Fibroblast of pulmonary artery (primary cell): ENCODE data around the gene RASD1.

Experiments used
- DNase-seq: peaks from one replicate; pipeline ENCODE4 v3.0.0-alpha.2; 2010; ENCODE audit warnings: low read depth
- H3K4me3 ChIP-seq: replicated peaks from 2 replicates; pipeline ENCODE4 v1.5.1; 2011; ENCODE audit warnings: low read depth, mild to moderate bottlenecking, control low read depth, low read length, moderate library complexity
- CTCF ChIP-seq: IDR thresholded peaks from 2 replicates; pipeline ENCODE4 v1.5.1; 2011; ENCODE audit warnings: mild to moderate bottlenecking, control low read depth, low read length, inconsistent platforms; ENCODE audit errors: missing control alignments

Gene RASD1

GRCh38 chr17:17506893-17507464 lies 10.8 kb upstream of the RASD1 start:
- H3K4me3 ChIP-seq = no peak overlapping the region
- TF ChIP-seq CTCF = no peak
- no peak for DNase-seq

DNA sequence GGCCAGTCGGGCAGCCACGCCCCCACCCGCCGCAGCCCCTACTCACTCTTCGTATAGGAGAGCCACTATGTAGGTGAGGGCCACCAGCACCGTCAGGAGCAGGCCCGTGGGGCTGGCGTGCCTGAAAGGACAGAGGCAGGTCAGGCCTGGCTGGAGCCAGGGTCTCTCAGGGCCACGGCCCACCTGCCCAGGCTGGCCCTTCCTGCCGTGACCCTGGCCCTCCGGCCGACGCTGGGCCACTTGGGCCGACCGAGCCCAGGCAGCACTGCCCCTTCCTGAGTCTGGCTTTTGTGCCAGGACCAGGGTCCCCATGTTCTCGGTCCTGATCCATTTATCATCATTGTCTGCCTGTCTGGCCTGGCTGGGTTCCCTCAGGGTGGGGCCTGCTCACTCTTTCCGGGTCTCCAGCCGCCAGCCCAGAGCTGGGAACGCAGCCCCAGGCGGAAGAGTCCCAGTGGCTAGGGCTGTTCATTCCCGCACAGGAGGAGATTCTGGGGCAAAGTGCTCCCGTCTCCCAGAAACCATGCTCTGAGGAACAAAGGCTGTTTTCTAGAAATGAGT lies 10.1 kb upstream of the RASD1 start:
- H3K4me3 ChIP-seq = no peak overlapping the region
- no peak for DNase-seq
- no peak for TF ChIP-seq CTCF

DNA sequence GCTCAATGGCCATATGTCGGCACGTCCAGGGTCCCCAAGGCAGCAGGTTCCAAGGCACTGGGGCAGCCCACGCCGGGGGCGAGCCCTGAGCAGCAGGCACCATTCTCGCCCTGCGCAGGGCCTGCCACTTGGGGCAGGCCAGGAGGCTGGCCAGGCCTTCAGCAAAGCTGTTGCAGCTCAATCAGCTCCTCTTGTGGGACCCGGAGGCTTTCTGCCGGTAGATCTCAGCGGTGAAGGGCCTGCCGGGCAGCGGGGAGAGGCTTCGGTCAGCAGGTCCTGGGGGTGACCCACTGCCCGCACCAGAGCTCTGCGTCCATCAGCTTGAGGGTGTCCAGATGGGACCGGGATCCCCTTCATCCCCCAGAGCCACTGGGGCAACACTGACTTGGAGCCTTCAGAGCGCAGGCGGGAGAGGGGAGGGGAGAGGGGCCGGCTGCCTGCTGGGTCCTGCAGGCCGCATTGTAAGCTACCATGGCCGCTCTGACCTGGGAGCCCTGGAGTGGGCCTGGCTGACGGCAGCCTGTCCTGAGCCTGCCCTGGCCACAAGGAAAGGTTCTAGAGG lies 9.5 kb upstream of the RASD1 start:
- no peak for TF ChIP-seq CTCF

GRCh38 chr17:17505151-17505550 lies 9.0 kb upstream of the RASD1 start:
- H3K4me3 ChIP-seq = no peak overlapping the region
- TF ChIP-seq CTCF = no peak
- no peak for DNase-seq

More for the DNA sequence above, 9.5 kb upstream of the RASD1 start:
- DNase-seq = no peak
- H3K4me3 ChIP-seq = no peak overlapping the region

DNA sequence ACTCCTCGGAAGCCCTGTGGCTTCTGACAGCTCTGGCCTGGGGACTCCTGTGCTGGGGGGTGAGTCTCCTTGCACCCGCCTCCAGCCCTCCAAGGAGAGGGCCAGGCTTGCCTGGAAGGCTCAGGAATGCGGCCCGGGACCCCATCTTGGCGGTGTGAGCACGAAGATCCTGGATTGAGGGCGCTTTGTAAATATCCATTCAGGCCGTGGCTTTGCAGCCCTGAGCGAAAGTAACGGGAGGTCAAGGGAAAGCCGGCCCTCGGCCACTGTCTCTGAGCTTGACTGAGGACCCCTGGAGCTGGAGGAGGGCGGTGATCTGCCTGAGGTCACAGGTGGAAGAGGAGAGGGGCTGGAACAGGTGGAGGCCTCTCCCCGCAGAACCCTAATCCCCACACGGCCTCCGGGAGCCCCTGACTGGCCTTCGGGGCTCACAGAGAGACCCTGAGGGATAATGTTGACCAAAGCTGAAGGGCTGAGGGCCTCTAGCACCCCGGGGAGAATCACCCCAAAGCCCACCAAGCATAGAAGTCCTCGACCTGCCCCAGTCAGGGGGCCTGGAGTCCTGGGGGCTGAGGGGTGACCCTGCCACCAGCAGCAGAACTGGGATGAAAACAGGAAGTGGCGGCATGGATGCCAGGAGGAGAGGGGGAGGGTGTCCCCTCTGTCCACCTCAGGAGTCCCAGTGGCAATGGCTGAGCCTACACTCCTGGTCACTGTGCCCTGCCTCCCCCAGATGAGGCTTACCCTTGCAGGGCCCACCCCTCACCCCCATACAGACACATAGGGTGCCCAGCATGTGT lies 8.3 kb upstream of the RASD1 start:
- no peak overlapping the region for H3K4me3 ChIP-seq
- DNase-seq = no peak
- TF ChIP-seq CTCF = no peak

DNA sequence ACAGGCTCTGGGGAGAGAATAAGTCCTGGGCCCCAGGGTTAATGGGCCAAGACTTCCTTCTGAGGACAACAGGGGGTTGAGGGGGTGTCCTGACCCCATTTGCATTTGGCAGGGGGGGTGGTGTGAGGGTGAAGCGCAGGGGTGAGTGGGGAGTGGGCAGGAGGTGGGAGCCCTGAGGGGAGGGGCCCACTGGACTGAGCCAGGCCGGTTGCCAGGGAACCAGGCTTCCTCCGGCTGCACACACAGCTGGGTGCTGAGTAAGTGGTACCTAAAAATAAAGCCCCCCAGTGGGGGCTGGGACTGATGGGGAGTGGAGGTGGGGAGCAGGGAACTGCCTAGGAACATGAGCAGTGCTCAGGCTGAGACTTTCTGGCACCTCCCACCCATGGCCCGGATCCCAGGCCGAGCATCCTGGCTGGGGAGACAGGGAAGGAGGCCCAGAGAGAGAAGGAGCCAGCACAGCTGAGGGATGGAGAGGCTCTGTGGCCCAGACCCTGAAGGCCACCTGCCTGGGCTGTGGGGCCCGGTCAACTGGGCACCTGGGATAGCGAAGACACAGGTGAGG lies 7.5 kb upstream of the RASD1 start:
- TF ChIP-seq CTCF = no peak
- DNase-seq = no peak
- H3K4me3 ChIP-seq = no peak overlapping the region
